Activated CD8-positive, alpha-beta memory T cell treated with anti-CD3 and anti-CD28 coated beads for 24 hours (primary cell): ENCODE measurements around the gene HKDC1.

Experiments
- DNase-seq: peaks from one replicate; pipeline ENCODE4 v3.0.0-alpha.2; 2020

Gene HKDC1

GRCh38 chr10:69216577-69217118 lies 3.5 kb upstream of the HKDC1 start:
- DNase-seq = no peak

- DNase-seq = peak; percentile 35
Measured at GRCh38 chr10:69217119-69217754, 2.9 kb upstream of the HKDC1 start.

- DNase-seq = no peak
Measured at GRCh38 chr10:69218831-69219230, 1.3 kb upstream of the HKDC1 start.

- DNase-seq = no peak
Measured at GRCh38 chr10:69220507-69220906, 375 bp downstream of the HKDC1 start.

- peak; percentile 83 for DNase-seq
Measured at GRCh38 chr10:69222157-69223027, 2.3 kb downstream of the HKDC1 start.

- DNase-seq = no peak
Measured at GRCh38 chr10:69223028-69223342, 2.9 kb downstream of the HKDC1 start.

- DNase-seq = no peak
Measured at GRCh38 chr10:69224862-69225657, 4.9 kb downstream of the HKDC1 start.

GRCh38 chr10:69225681-69226080 lies 5.5 kb downstream of the HKDC1 start:
- DNase-seq = no peak

GRCh38 chr10:69226919-69227450 lies 6.9 kb downstream of the HKDC1 start:
- no peak for DNase-seq

- no peak for DNase-seq
Measured at GRCh38 chr10:69228151-69228550, 8.0 kb downstream of the HKDC1 start.

GRCh38 chr10:69229616-69229916 lies 9.4 kb downstream of the HKDC1 start:
- DNase-seq = no peak

GRCh38 chr10:69230128-69230527 lies 10.0 kb downstream of the HKDC1 start:
- DNase-seq = no peak

- DNase-seq = no peak
Measured at GRCh38 chr10:69232252-69232651, 12.1 kb downstream of the HKDC1 start.

GRCh38 chr10:69232736-69233480 lies 12.8 kb downstream of the HKDC1 start:
- no peak for DNase-seq

- DNase-seq = no peak
Measured at GRCh38 chr10:69234447-69234846, 14.3 kb downstream of the HKDC1 start.

GRCh38 chr10:69237528-69238159 lies 17.5 kb downstream of the HKDC1 start:
- peak; percentile 97 for DNase-seq

GRCh38 chr10:69239136-69239535 lies 19.0 kb downstream of the HKDC1 start:
- no peak for DNase-seq

GRCh38 chr10:69239816-69240434 lies 19.8 kb downstream of the HKDC1 start:
- DNase-seq = no peak

GRCh38 chr10:69240455-69240854 lies 20.3 kb downstream of the HKDC1 start:
- no peak for DNase-seq

- no peak for DNase-seq
Measured at GRCh38 chr10:69241575-69241974, 21.4 kb downstream of the HKDC1 start.

GRCh38 chr10:69242040-69242851 lies 22.1 kb downstream of the HKDC1 start:
- no peak for DNase-seq
